NCI-H2081 treated with DMSO at 0.1 percent for 48 hours (cell line): ENCODE results near the gene TRABD2B.

ENCODE experiments used
- DNase-seq: peaks from one replicate; lab custom pipeline; 2025; lab: John Stamatoyannopoulos, UW

TRABD2B gene

GRCh38 chr1:47875831-47876586, 121.2 kb downstream of the TRABD2B start:
- DNase-seq, result no peak

- DNase-seq, result no peak
Measured at GRCh38 chr1:47875036-47875435, 122.1 kb downstream of the TRABD2B start.

DNA sequence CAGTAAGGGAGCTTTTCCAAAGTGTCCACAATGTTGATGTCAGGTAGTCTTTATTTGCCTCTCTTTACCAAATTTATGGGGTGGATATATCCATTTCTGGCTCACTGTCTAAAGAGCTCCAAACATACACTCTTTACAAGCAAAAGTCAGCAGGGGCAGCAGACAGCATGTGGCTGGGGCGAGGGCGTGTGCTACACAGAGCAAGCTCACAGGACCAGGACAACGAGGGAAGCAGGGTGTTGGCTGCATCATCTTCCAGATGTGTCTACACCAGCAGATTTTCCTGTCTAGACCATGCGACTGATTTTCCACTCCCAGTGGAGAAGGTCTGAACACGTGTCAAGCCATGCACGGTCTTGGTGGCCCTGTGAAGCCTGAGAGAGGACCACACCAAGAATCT, 123.8 kb downstream of the TRABD2B start:
- no peak for DNase-seq

- DNase-seq, result no peak
Measured at GRCh38 chr1:47872886-47873285, 124.3 kb downstream of the TRABD2B start.

DNA sequence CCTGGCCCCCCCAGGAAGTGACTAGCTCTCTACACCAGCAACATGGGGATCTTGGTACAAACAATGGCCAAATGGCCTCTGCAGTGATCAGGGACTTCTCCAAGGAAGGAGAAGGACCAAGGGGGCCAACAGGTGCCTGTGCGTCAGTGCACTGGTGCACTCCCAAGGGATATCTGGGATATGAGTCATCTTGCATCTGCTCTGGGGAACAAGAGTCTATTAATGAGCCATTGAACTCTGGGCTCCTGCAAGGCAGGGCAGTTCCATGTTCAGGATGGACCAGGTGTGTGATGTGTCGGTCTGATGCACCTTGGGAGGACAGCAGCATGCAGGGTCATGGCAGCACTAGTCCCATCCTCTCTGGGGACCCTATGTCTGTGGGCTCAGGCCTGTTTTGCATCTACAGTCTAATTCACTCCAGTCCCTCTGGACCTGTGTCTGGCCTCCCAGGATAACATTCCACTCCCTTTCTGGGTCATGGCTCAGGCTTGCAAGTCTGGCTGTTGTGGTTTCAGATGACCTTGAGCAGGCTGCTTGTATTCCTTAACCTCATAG, 125.3 kb downstream of the TRABD2B start:
- DNase-seq, result no peak

- DNase-seq, result no peak
Measured at GRCh38 chr1:47870946-47871676, 126.1 kb downstream of the TRABD2B start.

DNA sequence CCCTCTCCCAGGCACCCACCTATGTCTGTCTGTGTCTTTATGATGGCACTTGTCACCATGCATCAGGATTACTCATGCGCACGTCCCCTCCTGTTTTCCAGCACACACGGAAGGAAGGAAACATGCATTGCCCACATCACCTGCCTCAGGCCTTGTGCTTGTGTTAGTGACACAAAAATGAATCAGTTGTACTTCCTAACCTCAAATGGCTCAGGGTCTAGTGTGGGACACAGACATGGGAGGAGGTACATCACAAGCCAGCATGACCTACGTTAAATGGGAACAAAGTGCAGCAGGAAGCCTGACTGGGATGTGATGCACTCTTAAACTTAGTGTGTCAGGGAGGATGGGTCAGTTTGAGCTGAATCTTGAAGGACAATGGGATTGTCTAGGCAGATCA, 126.7 kb downstream of the TRABD2B start:
- no peak for DNase-seq

DNA sequence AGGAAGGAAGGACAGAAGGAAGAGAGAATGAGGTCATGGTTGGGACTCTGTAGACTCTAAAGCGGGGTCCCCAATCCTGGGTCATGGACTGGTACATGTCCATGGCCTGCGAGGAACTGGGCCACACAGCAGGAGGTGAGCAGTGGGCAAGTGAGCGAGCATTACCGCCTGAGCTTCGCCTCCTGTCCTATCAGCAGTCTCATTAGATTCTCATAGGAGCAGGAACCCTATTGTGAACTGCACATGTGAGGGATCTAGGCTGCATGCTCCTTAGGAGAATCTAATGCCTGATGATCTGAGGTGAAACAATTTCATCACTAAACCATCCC, 128.9 kb downstream of the TRABD2B start:
- DNase-seq, result no peak

DNA sequence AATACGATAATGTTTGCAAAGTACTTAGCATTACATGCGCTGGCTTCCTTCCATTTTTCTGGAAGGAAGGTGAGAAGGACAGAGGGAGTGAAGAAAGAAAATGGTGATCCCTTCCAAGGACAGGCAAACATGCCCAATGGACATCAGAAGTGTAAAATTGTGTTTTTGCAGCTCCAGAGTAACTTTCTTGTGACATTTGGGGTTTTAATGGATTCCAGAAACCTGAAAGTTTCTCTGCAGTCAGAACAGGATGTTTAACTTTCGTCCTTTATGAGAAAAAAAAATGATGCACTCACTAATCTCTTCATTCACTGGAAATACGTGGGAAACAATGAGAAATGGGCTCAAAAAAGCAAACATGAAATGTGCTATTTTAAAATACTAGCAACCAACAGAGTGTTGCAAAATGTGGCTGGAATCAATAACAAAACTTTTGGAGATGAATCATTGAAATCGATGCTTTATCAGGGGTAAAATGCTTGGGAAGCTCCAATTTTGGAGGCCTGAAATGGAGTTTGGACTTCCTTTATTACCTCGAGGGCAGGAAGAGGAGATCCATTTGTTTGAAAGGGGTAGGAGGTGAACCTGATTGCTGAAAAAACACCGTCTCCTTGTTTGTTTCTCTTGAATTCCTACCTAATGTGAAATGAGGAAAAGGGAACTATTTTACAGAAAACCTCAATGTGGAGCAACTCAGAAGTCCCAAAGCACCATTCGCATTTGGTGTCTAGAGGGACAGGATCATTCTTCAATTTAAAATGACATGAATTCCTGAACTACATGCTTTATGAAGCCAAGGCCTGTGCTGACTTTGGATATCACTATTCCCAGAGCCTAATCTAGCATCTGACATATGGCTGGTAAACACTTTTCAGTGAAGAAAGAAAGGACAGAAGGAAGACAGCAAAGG, 129.5 kb downstream of the TRABD2B start:
- DNase-seq, result no peak

DNA sequence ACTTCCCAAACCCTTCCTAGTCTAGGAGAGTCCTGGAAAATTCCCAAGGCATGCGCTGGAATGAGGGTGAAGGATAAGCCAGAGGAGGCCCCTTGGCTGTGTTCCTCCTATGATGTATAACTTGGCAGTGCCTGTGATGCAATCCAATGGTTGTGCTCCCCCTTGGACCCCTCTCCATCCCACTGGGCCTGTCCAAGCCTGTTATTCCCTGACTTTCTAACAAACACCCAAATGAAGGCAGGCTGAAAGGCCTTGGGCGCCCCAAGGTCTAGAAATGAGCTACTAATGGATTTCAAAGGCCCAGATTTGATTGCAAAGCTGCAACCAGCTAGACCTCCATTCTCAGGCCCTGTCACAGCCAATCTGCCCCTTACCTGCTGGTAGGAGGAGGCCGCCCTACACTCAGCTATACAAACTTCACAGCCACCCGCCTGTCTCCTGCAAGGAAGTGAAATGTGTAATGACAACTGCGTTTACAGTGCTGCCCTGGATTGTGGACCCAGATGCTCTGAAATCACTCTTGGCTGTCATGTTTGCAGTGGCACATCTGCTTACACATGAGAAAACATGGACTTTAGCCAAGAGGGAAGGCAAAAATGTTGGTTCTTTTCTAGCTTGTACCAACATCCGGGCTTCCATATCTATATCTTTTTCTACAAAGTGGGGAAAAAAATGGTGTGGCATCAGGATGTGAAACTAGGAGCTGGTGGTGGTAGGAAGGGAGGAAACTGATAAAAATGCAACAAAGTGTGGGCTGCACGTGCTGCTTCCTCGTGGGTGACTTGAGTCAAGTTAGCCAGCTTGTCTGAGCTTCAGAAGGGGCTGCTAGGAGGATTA, 130.4 kb downstream of the TRABD2B start:
- DNase-seq, result no peak

GRCh38 chr1:47865881-47866535, 131.2 kb downstream of the TRABD2B start:
- DNase-seq, result no peak

DNA sequence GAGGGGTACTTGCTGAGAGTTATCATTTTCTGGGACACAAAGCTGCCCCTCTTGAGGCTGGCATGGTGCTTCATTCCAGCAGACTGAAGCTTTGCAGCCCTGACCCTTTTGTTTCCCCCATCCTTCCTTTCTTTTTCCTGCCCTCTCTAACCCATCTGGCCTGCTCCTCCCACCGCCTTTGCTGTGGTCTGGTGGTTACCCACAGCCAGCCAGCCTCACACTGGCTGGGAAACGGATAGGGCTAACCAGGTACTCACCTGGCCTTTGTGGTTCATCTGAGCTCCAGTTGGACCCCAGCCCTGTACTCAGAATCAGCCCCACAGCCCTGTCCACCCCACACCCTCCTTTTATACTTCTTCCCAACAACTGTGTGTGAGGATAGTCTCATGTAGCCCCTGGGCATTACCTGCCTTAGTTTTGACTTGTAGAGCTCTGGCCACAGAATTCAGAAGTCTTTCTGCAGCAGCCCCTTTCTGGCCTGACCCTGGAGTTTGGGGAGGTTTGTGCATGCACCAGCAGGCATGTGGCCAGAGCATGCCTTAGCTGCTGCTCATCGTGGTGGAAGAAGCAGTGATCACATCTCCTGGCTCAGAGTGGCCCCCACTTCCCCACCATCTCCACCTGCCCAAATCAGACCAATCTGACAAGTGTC, 138.0 kb downstream of the TRABD2B start:
- no peak for DNase-seq

GRCh38 chr1:47856996-47857395, 140.2 kb downstream of the TRABD2B start:
- DNase-seq, result no peak

DNA sequence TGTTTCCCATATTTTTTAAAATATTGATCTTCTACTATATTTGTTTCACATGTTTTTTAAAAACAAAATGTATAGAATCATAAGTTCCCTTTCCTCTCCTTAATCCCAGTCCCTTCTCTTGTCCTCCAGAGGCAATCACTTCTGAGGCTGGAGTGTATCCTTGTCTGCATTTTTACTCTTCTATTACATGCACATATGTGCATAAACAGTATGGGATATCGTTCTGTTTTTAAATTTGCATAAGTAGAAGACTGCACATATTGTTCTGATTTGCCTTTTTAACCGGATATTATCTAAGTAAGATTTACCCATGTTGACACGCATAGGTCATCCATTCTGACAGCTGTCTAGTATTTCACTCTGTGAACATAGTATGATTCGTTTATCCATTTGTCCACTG, 142.0 kb downstream of the TRABD2B start:
- no peak for DNase-seq

DNA sequence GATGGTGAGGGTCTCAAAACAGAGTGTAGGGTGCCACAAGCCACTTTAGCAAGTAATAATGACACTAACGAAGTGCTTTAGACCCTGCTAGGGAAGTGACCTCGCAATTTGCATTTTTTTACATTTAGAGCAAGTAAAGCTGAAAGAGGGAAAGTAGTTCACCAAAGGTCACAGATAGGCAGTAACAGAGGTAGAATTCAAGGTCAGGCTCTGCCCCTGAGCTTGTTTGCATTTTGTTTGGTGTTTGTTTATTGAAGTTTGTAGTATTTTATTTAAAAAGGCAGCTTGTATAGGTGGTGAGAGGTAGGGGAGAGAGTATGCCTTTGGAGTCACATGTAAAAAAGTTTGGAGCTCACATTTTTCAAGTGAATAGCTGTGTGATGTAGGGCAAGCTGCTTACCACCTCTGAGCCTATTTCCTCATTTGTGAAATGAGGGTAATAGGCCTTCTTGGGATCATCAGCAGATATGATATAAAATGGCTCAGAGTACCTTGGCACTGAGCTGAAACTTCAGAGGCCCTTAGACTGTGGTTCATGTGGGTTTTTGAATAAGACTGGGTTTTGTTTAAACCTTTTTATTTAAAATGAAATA, 142.5 kb downstream of the TRABD2B start:
- DNase-seq, result no peak

- no peak for DNase-seq
Measured at GRCh38 chr1:47853852-47854251, 143.3 kb downstream of the TRABD2B start.

DNA sequence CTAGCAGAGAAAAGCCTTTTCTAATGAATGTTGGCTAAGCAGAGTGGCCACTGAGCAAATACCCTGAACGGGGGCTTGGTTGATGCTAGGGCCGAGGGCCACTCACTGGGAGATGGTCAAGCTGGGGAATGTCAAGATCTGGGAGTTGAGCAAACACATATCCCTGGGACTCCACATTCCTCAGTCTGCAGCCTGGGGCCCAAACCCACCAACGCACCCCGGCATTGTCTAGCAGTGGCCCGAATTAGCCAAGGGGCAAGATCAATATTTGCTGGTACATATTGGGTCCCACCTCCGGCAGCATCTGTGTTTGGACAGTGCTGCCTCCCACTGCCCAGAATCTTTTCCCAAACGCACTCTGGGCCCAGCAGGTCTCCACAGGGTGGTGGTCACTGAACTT, 144.1 kb downstream of the TRABD2B start:
- no peak for DNase-seq

GRCh38 chr1:47852006-47852718, 145.0 kb downstream of the TRABD2B start:
- no peak for DNase-seq

DNA sequence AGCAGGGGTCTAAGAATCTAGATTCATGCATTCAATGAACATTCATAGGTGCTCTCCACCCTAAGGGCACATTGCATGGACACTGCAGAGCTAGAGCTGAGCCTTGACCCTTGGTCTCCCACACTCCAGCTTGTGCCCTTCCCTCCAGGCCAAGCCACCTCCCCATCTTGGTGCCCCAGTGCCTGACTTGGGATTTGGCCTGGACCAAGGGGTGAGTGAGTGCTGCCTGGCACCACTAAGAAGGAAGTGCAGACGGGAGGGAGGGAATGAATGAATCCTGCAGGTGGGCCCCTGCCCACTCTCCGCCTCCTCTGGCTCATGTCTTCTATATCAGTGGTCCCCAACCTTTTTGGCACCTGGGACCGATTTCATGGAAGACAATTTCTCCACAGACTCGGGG, 146.7 kb downstream of the TRABD2B start:
- DNase-seq, result no peak
